DOHH2 (cell line): Measurements from ENCODE around the gene C20orf202.

ENCODE experiments used
- EZH2phosphoT487 ChIP-seq: fragments of 200-600 bp; sonication (generic); IDR thresholded peaks from 2 replicates; pipeline ENCODE4 v1.6.1; 2017; ENCODE audit warnings: borderline replicate concordance, mild to moderate bottlenecking, antibody characterized with exemption, low read length, moderate library complexity, mixed read lengths
- TF ChIP-seq, protein P1 (sequence below): fragments of 200-600 bp; sonication (generic); IDR thresholded peaks from one replicate; pipeline ENCODE4 v1.5.1; 2014; ENCODE audit warnings: antibody characterized with exemption, mild to moderate bottlenecking, low read depth, low read length; ENCODE audit not compliant: poor library complexity, severe bottlenecking

DNA sequence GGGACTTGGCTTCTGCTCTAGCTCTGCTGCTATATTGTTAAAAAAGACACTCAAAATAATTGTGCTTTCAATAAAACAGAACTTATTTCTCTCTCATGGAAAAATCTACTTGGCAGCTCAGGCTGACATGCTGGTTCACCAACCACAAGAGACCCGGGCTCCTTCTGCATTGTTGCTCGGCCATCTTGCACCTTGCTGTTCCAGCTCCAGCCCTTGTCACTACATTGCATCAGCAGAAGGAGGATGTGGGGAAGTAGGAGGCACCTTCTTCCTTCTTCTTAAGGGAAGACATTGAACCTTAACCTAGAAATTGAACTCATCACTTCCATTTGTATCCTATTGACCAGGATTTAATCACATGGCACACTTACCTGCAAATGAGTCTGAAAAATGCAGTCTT, 6.6 kb upstream of the C20orf202 start:
- TF ChIP-seq, protein P1, sequence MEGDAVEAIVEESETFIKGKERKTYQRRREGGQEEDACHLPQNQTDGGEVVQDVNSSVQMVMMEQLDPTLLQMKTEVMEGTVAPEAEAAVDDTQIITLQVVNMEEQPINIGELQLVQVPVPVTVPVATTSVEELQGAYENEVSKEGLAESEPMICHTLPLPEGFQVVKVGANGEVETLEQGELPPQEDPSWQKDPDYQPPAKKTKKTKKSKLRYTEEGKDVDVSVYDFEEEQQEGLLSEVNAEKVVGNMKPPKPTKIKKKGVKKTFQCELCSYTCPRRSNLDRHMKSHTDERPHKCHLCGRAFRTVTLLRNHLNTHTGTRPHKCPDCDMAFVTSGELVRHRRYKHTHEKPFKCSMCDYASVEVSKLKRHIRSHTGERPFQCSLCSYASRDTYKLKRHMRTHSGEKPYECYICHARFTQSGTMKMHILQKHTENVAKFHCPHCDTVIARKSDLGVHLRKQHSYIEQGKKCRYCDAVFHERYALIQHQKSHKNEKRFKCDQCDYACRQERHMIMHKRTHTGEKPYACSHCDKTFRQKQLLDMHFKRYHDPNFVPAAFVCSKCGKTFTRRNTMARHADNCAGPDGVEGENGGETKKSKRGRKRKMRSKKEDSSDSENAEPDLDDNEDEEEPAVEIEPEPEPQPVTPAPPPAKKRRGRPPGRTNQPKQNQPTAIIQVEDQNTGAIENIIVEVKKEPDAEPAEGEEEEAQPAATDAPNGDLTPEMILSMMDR, result no peak
- no peak for TF ChIP-seq EZH2phosphoT487
